Coronary artery (tissue), 2 donors: Measurements from ENCODE around the gene FAR2.

Experiments used
- DNase-seq: peaks from one replicate; pipeline ENCODE4 v3.0.0-alpha.2; 2017; ENCODE audit warnings: low spot score
- H3K27ac ChIP-seq, 2 donors: fragments of 200-600 bp; sonication (generic); one replicate each; pipeline ENCODE4 v1.5.1; 2016 to 2019
- H3K4me3 ChIP-seq: fragments of 200-600 bp; sonication (generic); 2 replicates; pipeline ENCODE4 v1.5.1; 2016; ENCODE audit warnings: mild to moderate bottlenecking, moderate library complexity
- CTCF ChIP-seq: fragments of 200-600 bp; sonication (generic); IDR thresholded peaks from one replicate; pipeline ENCODE4 v1.5.1; 2019; ENCODE audit warnings: antibody characterized with exemption

Gene FAR2

GRCh38 chr12:29152981-29153630 lies 4.0 kb downstream of the FAR2 start:
- no peak for TF ChIP-seq CTCF
- Histone ChIP-seq H3K4me3 (no peak overlapping the region), H3K27ac (peak overlapping the region in 1 of 2 donors; percentile 33)
- no peak for DNase-seq

GRCh38 chr12:29155079-29155478 lies 6.0 kb downstream of the FAR2 start:
- no peak overlapping the region for H3K27ac ChIP-seq
- DNase-seq: no peak
- no peak for TF ChIP-seq CTCF
- no peak overlapping the region for H3K4me3 ChIP-seq

- no peak for DNase-seq
- no peak overlapping the region for H3K4me3 ChIP-seq
- TF ChIP-seq CTCF: no peak
- no peak overlapping the region for H3K27ac ChIP-seq
Measured at GRCh38 chr12:29157486-29157946, 8.4 kb downstream of the FAR2 start.

- Histone ChIP-seq H3K27ac (peak overlapping the region in 1 of 2 donors; percentile 38), H3K4me3 (no peak overlapping the region)
- TF ChIP-seq CTCF: no peak
- no peak for DNase-seq
Measured at GRCh38 chr12:29158115-29158763, 9.2 kb downstream of the FAR2 start.

- DNase-seq: no peak
- TF ChIP-seq CTCF: no peak
- H3K27ac ChIP-seq: no peak overlapping the region
- H3K4me3 ChIP-seq: no peak overlapping the region
Measured at GRCh38 chr12:29159661-29160060, 10.6 kb downstream of the FAR2 start.

- no peak overlapping the region for H3K27ac ChIP-seq
- DNase-seq: no peak
- no peak for TF ChIP-seq CTCF
Measured at GRCh38 chr12:29160230-29160629, 11.2 kb downstream of the FAR2 start.

GRCh38 chr12:29163146-29163545 lies 14.1 kb downstream of the FAR2 start:
- DNase-seq: no peak
- Histone ChIP-seq H3K4me3 (no peak overlapping the region), H3K27ac (no peak overlapping the region)
- TF ChIP-seq CTCF: no peak

More at GRCh38 chr12:29160230-29160629, 11.2 kb downstream of the FAR2 start:
- H3K4me3 ChIP-seq: no peak overlapping the region
